ENCODE results near the gene GGACT. TPM values are rescaled to one million over a fixed set of nuclear protein-coding genes. Genes with fewer than 3 reads are reported as not detected.
"Not testable (repeated sequence)": the region's sequence is repeated elsewhere in the genome, so short reads cannot be mapped to it uniquely, and the experiment has no call there.

GGACT gene
- total RNA-seq, 4 donors from 2014 or later: 8.8 to 37.4 (median 9.7) TPM

- no peak for DNase-seq
- H3K9me3 ChIP-seq: no peaks in the 10 kb centered on the region
- H3K36me3 ChIP-seq: no peaks in the 10 kb centered on the region
- H3K4me1 ChIP-seq: peaks cover 0 to 7% (median 0%) of the 10 kb centered on the region in 4 donors
- peak overlapping the region in 3 of 4 donors; percentile 68 to 92 (median 75) for H3K4me3 ChIP-seq
- TF ChIP-seq CTCF (IDR thresholded peaks at IDR 0.05) (no peak), POLR2A (IDR thresholded peaks at IDR 0.05) (no peak)
- H3K27me3 ChIP-seq: no peaks in the 10 kb centered on the region
- peak overlapping the region in 1 of 4 donors; percentile 85 for H3K27ac ChIP-seq
Measured at GRCh38 chr13:100589178-100589725, 663 bp upstream of the GGACT start.

- no peaks in the 10 kb centered on the region for H3K9me3 ChIP-seq
- no peak overlapping the region for H3K27ac ChIP-seq
- no peaks in the 10 kb centered on the region for H3K36me3 ChIP-seq
- H3K27me3 ChIP-seq: no peaks in the 10 kb centered on the region
- no peak for DNase-seq
- no peak overlapping the region for H3K4me3 ChIP-seq
- TF ChIP-seq POLR2A (IDR thresholded peaks at IDR 0.05) (no peak), CTCF (IDR thresholded peaks at IDR 0.05) (no peak)
- H3K4me1 ChIP-seq: peaks cover 0 to 7% (median 0%) of the 10 kb centered on the region in 4 donors
Measured at GRCh38 chr13:100584896-100585295, 3.7 kb downstream of the GGACT start.

- Histone ChIP-seq H3K27me3 (no peaks in the 10 kb centered on the region), H3K4me3 (no peak overlapping the region), H3K27ac (no peak overlapping the region), H3K36me3 (no peaks in the 10 kb centered on the region), H3K9me3 (no peaks in the 10 kb centered on the region), H3K4me1 (no peaks in the 10 kb centered on the region)
- no peak for DNase-seq
- TF ChIP-seq CTCF (IDR thresholded peaks at IDR 0.05) (no peak), POLR2A (IDR thresholded peaks at IDR 0.05) (no peak)
Measured at GRCh38 chr13:100581504-100581903, 7.1 kb downstream of the GGACT start.

GRCh38 chr13:100581030-100581429 is 7.6 kb downstream of the GGACT start:
- H3K27me3 ChIP-seq: no peaks in the 10 kb centered on the region
- DNase-seq: no peak
- H3K36me3 ChIP-seq: no peaks in the 10 kb centered on the region
- H3K4me3 ChIP-seq: no peak overlapping the region
- no peak for TF ChIP-seq CTCF (IDR thresholded peaks at IDR 0.05)
- TF ChIP-seq POLR2A (IDR thresholded peaks at IDR 0.05): no peak
- no peaks in the 10 kb centered on the region for H3K9me3 ChIP-seq
- no peaks in the 10 kb centered on the region for H3K4me1 ChIP-seq
- H3K27ac ChIP-seq: no peak overlapping the region

- no peaks in the 10 kb centered on the region for H3K27me3 ChIP-seq
- TF ChIP-seq CTCF (IDR thresholded peaks at IDR 0.05) (no peak), POLR2A (IDR thresholded peaks at IDR 0.05) (no peak)
- H3K4me1 ChIP-seq: no peaks in the 10 kb centered on the region
- DNase-seq: peak in 1 of 3 donors; percentile 50
- H3K36me3 ChIP-seq: no peaks in the 10 kb centered on the region
- H3K9me3 ChIP-seq: no peaks in the 10 kb centered on the region
- no peak overlapping the region for H3K27ac ChIP-seq
- H3K4me3 ChIP-seq: no peak overlapping the region
Measured at GRCh38 chr13:100580045-100580444, 8.5 kb downstream of the GGACT start.

GRCh38 chr13:100577239-100577638 is 11.3 kb downstream of the GGACT start:
- not testable (repeated sequence) for H3K27ac ChIP-seq, H3K36me3 ChIP-seq, H3K27me3 ChIP-seq, DNase-seq, H3K9me3 ChIP-seq, H3K4me3 ChIP-seq, H3K4me1 ChIP-seq

Data from Peyer's patch (tissue), 4 donors.